Measurements from ENCODE around the gene GALNT16.

DNA sequence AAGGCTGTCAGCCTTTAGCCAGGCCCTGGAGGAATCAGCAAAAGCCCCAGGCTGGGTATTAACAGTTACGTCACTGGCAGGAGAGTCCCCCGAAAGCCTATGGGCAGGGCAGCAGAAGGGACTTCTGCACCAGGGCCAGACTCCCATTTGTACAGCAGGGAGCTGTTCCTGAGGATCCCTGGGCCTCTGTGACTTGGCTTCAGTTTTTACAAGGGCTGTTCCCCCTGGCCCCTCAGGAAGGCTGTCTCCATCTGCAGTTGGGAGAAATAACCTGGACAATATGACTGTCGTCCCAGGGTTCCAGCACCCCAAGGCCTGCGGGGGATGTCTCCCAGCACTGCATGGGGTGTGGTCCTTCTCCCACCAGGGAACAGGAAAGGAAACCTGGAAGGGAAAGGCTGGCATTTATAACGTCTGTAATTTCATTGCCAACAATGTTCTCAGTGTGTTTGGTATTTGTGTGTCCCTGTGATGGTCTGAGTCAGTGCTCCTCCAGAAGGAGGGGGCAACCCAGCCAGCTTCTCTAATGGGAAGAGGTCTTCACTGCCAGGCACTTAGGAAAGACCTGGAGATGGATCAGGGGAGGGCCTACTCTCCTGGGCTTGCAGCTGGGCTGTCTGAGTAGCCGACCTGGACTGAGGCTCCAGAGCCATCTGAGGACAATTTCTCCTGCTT, 95.8 kb downstream of the GALNT16 start:
- TF ChIP-seq, protein P1, sequence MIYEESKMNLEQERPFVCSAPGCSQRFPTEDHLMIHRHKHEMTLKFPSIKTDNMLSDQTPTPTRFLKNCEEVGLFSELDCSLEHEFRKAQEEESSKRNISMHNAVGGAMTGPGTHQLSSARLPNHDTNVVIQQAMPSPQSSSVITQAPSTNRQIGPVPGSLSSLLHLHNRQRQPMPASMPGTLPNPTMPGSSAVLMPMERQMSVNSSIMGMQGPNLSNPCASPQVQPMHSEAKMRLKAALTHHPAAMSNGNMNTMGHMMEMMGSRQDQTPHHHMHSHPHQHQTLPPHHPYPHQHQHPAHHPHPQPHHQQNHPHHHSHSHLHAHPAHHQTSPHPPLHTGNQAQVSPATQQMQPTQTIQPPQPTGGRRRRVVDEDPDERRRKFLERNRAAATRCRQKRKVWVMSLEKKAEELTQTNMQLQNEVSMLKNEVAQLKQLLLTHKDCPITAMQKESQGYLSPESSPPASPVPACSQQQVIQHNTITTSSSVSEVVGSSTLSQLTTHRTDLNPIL (CRISPR knock-in tag; IDR thresholded peaks at IDR 0.05; ENCODE audit: low read depth): no peak
- TF ChIP-seq, protein P2, sequence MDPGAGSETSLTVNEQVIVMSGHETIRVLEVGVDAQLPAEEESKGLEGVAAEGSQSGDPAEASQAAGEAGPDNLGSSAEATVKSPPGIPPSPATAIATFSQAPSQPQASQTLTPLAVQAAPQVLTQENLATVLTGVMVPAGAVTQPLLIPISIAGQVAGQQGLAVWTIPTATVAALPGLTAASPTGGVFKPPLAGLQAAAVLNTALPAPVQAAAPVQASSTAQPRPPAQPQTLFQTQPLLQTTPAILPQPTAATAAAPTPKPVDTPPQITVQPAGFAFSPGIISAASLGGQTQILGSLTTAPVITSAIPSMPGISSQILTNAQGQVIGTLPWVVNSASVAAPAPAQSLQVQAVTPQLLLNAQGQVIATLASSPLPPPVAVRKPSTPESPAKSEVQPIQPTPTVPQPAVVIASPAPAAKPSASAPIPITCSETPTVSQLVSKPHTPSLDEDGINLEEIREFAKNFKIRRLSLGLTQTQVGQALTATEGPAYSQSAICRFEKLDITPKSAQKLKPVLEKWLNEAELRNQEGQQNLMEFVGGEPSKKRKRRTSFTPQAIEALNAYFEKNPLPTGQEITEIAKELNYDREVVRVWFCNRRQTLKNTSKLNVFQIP (CRISPR knock-in tag; IDR thresholded peaks at IDR 0.05; ENCODE audit: borderline replicate concordance, low read depth): no peak
- TF ChIP-seq TCF4 (CRISPR knock-in tag; IDR thresholded peaks at IDR 0.05; ENCODE audit: borderline replicate concordance): no peak
- TF ChIP-seq, protein P3, sequence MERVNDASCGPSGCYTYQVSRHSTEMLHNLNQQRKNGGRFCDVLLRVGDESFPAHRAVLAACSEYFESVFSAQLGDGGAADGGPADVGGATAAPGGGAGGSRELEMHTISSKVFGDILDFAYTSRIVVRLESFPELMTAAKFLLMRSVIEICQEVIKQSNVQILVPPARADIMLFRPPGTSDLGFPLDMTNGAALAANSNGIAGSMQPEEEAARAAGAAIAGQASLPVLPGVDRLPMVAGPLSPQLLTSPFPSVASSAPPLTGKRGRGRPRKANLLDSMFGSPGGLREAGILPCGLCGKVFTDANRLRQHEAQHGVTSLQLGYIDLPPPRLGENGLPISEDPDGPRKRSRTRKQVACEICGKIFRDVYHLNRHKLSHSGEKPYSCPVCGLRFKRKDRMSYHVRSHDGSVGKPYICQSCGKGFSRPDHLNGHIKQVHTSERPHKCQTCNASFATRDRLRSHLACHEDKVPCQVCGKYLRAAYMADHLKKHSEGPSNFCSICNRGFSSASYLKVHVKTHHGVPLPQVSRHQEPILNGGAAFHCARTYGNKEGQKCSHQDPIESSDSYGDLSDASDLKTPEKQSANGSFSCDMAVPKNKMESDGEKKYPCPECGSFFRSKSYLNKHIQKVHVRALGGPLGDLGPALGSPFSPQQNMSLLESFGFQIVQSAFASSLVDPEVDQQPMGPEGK (CRISPR knock-in tag; IDR thresholded peaks at IDR 0.05; ENCODE audit: borderline replicate concordance): no peak
- no peak for TF ChIP-seq ZFP3 (CRISPR knock-in tag; IDR thresholded peaks at IDR 0.05)
- TF ChIP-seq ARNTL (CRISPR knock-in tag; IDR thresholded peaks at IDR 0.05; ENCODE audit: borderline replicate concordance, low read depth): no peak
- TF ChIP-seq ESRRG (CRISPR knock-in tag; IDR thresholded peaks at IDR 0.05): no peak
- no peak for TF ChIP-seq GLIS3 (CRISPR knock-in tag; IDR thresholded peaks at IDR 0.05)
- TF ChIP-seq, protein P4, sequence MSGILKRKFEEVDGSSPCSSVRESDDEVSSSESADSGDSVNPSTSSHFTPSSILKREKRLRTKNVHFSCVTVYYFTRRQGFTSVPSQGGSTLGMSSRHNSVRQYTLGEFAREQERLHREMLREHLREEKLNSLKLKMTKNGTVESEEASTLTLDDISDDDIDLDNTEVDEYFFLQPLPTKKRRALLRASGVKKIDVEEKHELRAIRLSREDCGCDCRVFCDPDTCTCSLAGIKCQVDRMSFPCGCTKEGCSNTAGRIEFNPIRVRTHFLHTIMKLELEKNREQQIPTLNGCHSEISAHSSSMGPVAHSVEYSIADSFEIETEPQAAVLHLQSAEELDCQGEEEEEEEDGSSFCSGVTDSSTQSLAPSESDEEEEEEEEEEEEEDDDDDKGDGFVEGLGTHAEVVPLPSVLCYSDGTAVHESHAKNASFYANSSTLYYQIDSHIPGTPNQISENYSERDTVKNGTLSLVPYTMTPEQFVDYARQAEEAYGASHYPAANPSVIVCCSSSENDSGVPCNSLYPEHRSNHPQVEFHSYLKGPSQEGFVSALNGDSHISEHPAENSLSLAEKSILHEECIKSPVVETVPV (CRISPR knock-in tag; IDR thresholded peaks at IDR 0.05): no peak
- TF ChIP-seq ZNF565 (CRISPR knock-in tag; conservative IDR thresholded peaks at IDR 0.05; ENCODE audit: low read depth): no peak
- TF ChIP-seq OSR1 (CRISPR knock-in tag; IDR thresholded peaks at IDR 0.05): no peak
- TF ChIP-seq ZFP30 (CRISPR knock-in tag; IDR thresholded peaks at IDR 0.05): no peak
- no peak for TF ChIP-seq RARB (CRISPR knock-in tag; IDR thresholded peaks at IDR 0.05)

All from SK-N-SH treated with all-trans-retinoic acid at 6 μM for 48 hours (cell line).